Left ventricle myocardium inferior (tissue), 1 donor: ENCODE data around the gene AGAP2. TPM values are rescaled to one million over a fixed set of nuclear protein-coding genes. Genes with fewer than 3 reads are reported as not detected.
"Not testable (repeated sequence)": the region's sequence is repeated elsewhere in the genome, so short reads cannot be mapped to it uniquely, and the experiment has no call there.

Source experiments
- DNase-seq: peaks from one replicate; pipeline ENCODE4 v3.0.0-alpha.2; 2020
- H3K27ac ChIP-seq: fragments of 200-600 bp; replicated peaks from 2 replicates; pipeline ENCODE4 v1.8.0; 2021
- H3K27me3 ChIP-seq: fragments of 200-600 bp; 2 replicates; pipeline ENCODE4 v1.8.0; 2021; ENCODE audit warnings: low read depth
- H3K36me3 ChIP-seq: fragments of 200-600 bp; 2 replicates; pipeline ENCODE4 v1.8.0; 2021
- H3K4me1 ChIP-seq: fragments of 200-600 bp; 2 replicates; pipeline ENCODE4 v1.8.0; 2021
- H3K4me3 ChIP-seq: fragments of 200-600 bp; 2 replicates; pipeline ENCODE4 v1.8.0; 2021; ENCODE audit warnings: mild to moderate bottlenecking, moderate library complexity
- H3K9me3 ChIP-seq: fragments of 200-600 bp; replicated peaks from 2 replicates; pipeline ENCODE4 v1.8.0; 2021
- CTCF ChIP-seq: fragments of 200-600 bp; IDR thresholded peaks from 2 replicates; pipeline ENCODE4 v1.8.0; 2021; ENCODE audit warnings: antibody characterized with exemption, mild to moderate bottlenecking, borderline replicate concordance
- intact Hi-C: fragments of 100-400 bp; cut with micrococcal nuclease; formaldehyde crosslinking; loops from one replicate; pipeline ENCODE4 v1.11.0; 2022
- microRNA-seq: library from miRNA; unstranded; fragments of <30 nt; microRNA quantifications from one replicate; pipeline ENCODE4 v1.2.0, GENCODE V29; 2020
- total RNA-seq: library from RNA; stranded (reverse); fragmentation: NEBNext Ultra II Directional; extraction: Animal tissue kit (Norgen Biotek cat#: 25700); gene quantifications from one replicate; pipeline ENCODE4 v1.2.1, GENCODE V29; 2021
- donor health status: DM: no; HTN: yes; CAD: no; lungs with severe emphysema.

Gene AGAP2
- total RNA-seq, 1 donor from 2014 or later = 6.5 TPM

GRCh38 chr12:57679697-57680096 is 58.8 kb downstream of the AGAP2 start:
- Histone ChIP-seq H3K36me3 (no peaks in the 10 kb centered on the region), H3K9me3 (peaks cover 14% of the 10 kb centered on the region), H3K4me1 (no peaks in the 10 kb centered on the region), H3K27me3 (peaks cover 10% of the 10 kb centered on the region), H3K4me3 (no peak overlapping the region), H3K27ac (no peak overlapping the region)
- TF ChIP-seq CTCF = no peak
- intact Hi-C loops = no loop called here
- no peak for DNase-seq

- peaks cover 14% of the 10 kb centered on the region for H3K9me3 ChIP-seq
- intact Hi-C loops, H3K4me1 ChIP-seq: not testable (repeated sequence)
Measured at GRCh38 chr12:57677947-57678346, 60.6 kb downstream of the AGAP2 start.

GRCh38 chr12:57674691-57675090 is 63.9 kb downstream of the AGAP2 start:
- intact Hi-C loops = no loop called here
- Histone ChIP-seq H3K27me3 (peaks cover 26% of the 10 kb centered on the region), H3K36me3 (no peaks in the 10 kb centered on the region)

More at GRCh38 chr12:57677947-57678346, 60.6 kb downstream of the AGAP2 start:
- not testable (repeated sequence) for H3K27ac ChIP-seq, H3K4me3 ChIP-seq, H3K36me3 ChIP-seq, DNase-seq, H3K27me3 ChIP-seq

More at GRCh38 chr12:57674691-57675090, 63.9 kb downstream of the AGAP2 start:
- no peak overlapping the region for H3K4me3 ChIP-seq
- no peak for TF ChIP-seq CTCF
- H3K27ac ChIP-seq = no peak overlapping the region
- H3K9me3 ChIP-seq = no peaks in the 10 kb centered on the region
- no peak for DNase-seq
- H3K4me1 ChIP-seq = no peaks in the 10 kb centered on the region

Small RNAs within 50 kb of the gene (microRNA-seq; reads per million reads assigned to microRNA genes)
- not detected for gene MIR6759

Other genes starting within 250 kb of the AGAP2 start
- gene DDIT3, start 218.2 kb downstream of the AGAP2 start, total RNA-seq = 20.4 TPM
- gene MBD6, start 215.9 kb downstream of the AGAP2 start, total RNA-seq = 33.1 TPM
- gene DCTN2, start 191.6 kb downstream of the AGAP2 start, total RNA-seq = 87.8 TPM
- 0.08 TPM for gene KIF5A, start 188.7 kb downstream of the AGAP2 start, total RNA-seq
- 12.3 TPM for gene PIP4K2C, start 147.6 kb downstream of the AGAP2 start, total RNA-seq
- gene DTX3, start 133.9 kb downstream of the AGAP2 start, total RNA-seq = 22.3 TPM
- 9.7 TPM for gene ARHGEF25, start 127.3 kb downstream of the AGAP2 start, total RNA-seq
- 4.7 TPM for gene B4GALNT1, start 105.5 kb downstream of the AGAP2 start, total RNA-seq
- 112 TPM for gene OS9, start 44.6 kb downstream of the AGAP2 start, total RNA-seq
- 27.2 TPM for gene TSPAN31, start 6.3 kb upstream of the AGAP2 start, total RNA-seq
- 41.3 TPM for gene CDK4, start 13.6 kb upstream of the AGAP2 start, total RNA-seq
- gene MARCHF9, start 16.4 kb upstream of the AGAP2 start, total RNA-seq = 13.8 TPM
- gene CYP27B1, start 28.3 kb upstream of the AGAP2 start, total RNA-seq = not detected
- gene METTL1, start 33.4 kb upstream of the AGAP2 start, total RNA-seq = 6.8 TPM
- 0.99 TPM for gene EEF1AKMT3, start 33.9 kb upstream of the AGAP2 start, total RNA-seq
- gene TSFM, start 44.0 kb upstream of the AGAP2 start, total RNA-seq = 53.7 TPM
- 2.1 TPM for gene AVIL, start 80.0 kb upstream of the AGAP2 start, total RNA-seq
- 82.6 TPM for gene CTDSP2, start 108.0 kb upstream of the AGAP2 start, total RNA-seq
- gene ATP23, start 202.8 kb upstream of the AGAP2 start, total RNA-seq = 7.4 TPM